Tibial nerve (tissue), 3 donors: ENCODE results near the gene MYO9B.

Experiments used
- CTCF ChIP-seq, 5 experiments: fragments of 200-600 bp in 3 of 5; fragments of 450-650 bp in 2 of 5; sonication (generic) in 3 of 5; IDR thresholded peaks; one replicate each; pipeline ENCODE4 v1.5.1; 2016 to 2019; ENCODE audit warnings: antibody characterized with exemption in 5 of 5, mild to moderate bottlenecking in 3 of 5, moderate library complexity in 2 of 5
- POLR2A ChIP-seq, 2 donors: fragments of 450-650 bp; IDR thresholded peaks; one replicate each; pipeline ENCODE4 v1.6.1; 2017; ENCODE audit warnings: antibody characterized with exemption in 2 of 2, mild to moderate bottlenecking in 2 of 2, moderate library complexity in 2 of 2

GRCh38 chr19:17202249-17202648, 126.7 kb downstream of the MYO9B start:
- TF ChIP-seq CTCF (IDR thresholded peaks at IDR 0.05) (no peak), POLR2A (IDR thresholded peaks at IDR 0.05) (no peak)
